ENCODE measurements around the gene KIF19.

- TF ChIP-seq POLR2A (IDR thresholded peaks at IDR 0.05) (no peak), CTCF (IDR thresholded peaks at IDR 0.05) (no peak)
Measured at GRCh38 chr17:74362069-74362405, 36.0 kb downstream of the KIF19 start.
